22Rv1 (cell line): ENCODE results near the gene HM13.

Experiments
- CTCF ChIP-seq: fragments of 450-650 bp; IDR thresholded peaks from 2 replicates; pipeline ENCODE4 v1.5.1; 2017; ENCODE audit warnings: mild to moderate bottlenecking
- ZFX ChIP-seq: fragments of 450-650 bp; IDR thresholded peaks from 2 replicates; pipeline ENCODE4 v1.6.1; 2017; ENCODE audit warnings: antibody characterized with exemption, borderline replicate concordance

- no peak for TF ChIP-seq ZFX
- TF ChIP-seq CTCF = no peak
Measured at GRCh38 chr20:31547720-31548298, 33.6 kb downstream of the HM13 start.
